Measurements from ENCODE around the gene CAPSL.

The CAPSL gene

DNA sequence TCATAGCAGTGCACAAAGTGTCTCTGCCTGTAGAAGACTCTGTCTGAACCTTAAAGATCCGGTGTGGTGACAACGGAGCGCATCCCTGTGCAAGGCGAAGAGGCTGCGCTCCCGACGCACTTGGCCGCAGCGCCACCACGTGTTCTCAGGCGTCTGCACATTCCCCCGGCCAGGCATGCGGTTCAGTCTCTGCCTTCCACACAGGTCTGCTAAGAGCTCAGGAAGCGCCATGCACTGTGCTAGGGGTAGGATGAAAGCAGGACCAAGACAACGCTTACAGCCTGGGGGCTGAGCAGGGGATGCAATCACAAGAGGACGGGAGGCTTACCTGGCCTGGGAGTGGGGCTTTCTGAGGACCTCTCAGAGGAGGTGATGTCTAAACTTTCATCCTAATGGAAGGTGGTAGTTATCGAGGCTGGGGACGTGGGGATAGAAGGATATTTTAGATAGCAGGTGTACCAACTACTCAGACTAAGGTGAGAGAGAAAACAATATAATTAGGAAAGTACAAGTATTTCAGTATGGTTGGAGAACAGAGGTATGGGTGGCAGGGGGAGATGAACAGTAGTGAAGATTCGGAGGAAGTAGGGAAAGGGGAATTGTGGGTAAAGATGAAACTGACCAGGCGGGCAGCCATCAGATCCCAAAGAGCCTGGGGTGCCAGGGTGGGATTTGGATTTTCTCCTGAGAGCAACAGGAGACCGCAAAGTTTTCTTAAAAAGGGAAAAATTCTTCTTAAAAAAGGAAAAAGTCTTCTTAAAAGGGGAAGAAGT lies 13.3 kb downstream of the CAPSL start:
- peak; percentile 78 for DNase-seq (ENCODE audit: low read depth)
- TF ChIP-seq, protein P1, sequence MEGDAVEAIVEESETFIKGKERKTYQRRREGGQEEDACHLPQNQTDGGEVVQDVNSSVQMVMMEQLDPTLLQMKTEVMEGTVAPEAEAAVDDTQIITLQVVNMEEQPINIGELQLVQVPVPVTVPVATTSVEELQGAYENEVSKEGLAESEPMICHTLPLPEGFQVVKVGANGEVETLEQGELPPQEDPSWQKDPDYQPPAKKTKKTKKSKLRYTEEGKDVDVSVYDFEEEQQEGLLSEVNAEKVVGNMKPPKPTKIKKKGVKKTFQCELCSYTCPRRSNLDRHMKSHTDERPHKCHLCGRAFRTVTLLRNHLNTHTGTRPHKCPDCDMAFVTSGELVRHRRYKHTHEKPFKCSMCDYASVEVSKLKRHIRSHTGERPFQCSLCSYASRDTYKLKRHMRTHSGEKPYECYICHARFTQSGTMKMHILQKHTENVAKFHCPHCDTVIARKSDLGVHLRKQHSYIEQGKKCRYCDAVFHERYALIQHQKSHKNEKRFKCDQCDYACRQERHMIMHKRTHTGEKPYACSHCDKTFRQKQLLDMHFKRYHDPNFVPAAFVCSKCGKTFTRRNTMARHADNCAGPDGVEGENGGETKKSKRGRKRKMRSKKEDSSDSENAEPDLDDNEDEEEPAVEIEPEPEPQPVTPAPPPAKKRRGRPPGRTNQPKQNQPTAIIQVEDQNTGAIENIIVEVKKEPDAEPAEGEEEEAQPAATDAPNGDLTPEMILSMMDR (conservative IDR thresholded peaks at IDR 0.05; ENCODE audit: low read length) = peak; percentile 83
- H3K4me3 ChIP-seq (ENCODE audit: low read length) = peak overlapping the region; percentile 34

- peak; percentile 95 for DNase-seq (ENCODE audit: low read depth)
- TF ChIP-seq, protein P1 (conservative IDR thresholded peaks at IDR 0.05; ENCODE audit: low read length) = no peak
- peak overlapping the region; percentile 34 for H3K4me3 ChIP-seq (ENCODE audit: low read length)
Measured at GRCh38 chr5:35924122-35924949, 14.1 kb downstream of the CAPSL start.

DNA sequence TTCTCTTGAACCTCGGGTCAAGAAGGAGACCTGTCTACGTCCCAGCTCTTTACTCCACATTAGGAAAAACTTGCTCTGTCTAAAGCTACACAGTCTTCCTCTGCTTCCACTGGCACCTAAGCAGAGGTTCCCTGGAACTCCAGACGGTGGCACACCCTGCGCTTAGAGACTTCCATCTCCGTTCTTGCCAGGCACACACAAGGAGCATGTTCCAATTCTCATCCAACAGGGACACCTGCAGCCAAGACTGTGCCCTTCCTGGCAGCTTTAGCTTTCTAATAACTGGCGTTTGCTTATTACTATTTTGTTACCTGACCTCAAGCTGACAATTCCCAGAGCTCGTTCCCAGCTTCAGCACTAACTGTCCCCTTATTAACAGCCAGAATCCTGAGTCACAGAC lies 16.0 kb downstream of the CAPSL start:
- DNase-seq (ENCODE audit: low read depth) = no peak
- TF ChIP-seq, protein P1 (conservative IDR thresholded peaks at IDR 0.05; ENCODE audit: low read length) = no peak
- H3K4me3 ChIP-seq (ENCODE audit: low read length) = no peak overlapping the region

DNA sequence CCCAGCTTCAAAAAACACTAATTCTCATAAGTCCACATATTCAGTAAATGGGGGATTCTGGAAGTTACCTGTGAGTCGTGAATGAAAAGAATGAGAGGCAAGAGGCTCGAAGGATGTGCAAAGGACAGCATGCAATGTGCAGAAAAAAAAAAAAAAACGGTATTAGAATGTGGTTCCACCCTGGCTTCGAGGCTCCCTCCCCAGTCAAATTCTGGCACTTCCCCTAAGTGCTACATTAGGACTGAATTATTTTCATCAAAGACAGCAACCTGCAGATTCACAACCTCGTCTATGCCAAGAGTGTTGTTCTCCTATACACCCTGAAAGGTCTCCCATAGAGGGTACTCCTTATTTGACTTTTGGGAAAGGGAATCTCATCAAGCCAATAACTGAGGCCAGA lies 16.5 kb downstream of the CAPSL start:
- TF ChIP-seq, protein P1 (conservative IDR thresholded peaks at IDR 0.05; ENCODE audit: low read length) = no peak
- no peak overlapping the region for H3K4me3 ChIP-seq (ENCODE audit: low read length)
- DNase-seq (ENCODE audit: low read depth) = no peak

- no peak for DNase-seq (ENCODE audit: low read depth)
- TF ChIP-seq, protein P1 (conservative IDR thresholded peaks at IDR 0.05; ENCODE audit: low read length) = peak; percentile 22
- no peak overlapping the region for H3K4me3 ChIP-seq (ENCODE audit: low read length)
Measured at GRCh38 chr5:35920890-35921289, 17.5 kb downstream of the CAPSL start.

DNA sequence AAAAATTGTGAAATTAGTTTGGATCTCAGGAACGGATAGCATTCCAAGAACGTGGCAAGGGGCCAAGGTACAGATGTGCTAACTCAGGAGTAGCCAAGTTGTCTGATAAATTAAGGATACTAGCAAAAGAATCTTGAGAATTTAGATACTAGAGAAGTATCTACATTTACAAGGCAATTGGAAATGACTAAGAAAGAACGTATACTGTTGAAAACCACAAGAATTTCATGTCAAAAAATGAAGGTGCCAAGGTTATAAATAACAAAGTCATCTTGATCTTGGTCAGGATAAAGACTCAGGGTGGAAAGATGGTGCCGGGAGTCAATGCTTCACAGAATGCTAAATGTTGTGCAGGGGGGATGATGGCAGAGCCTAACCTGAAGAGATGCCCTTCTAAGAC lies 19.2 kb downstream of the CAPSL start:
- peak; percentile 99 for DNase-seq (ENCODE audit: low read depth)
- no peak overlapping the region for H3K4me3 ChIP-seq (ENCODE audit: low read length)

More for the DNA sequence above, 19.2 kb downstream of the CAPSL start:
- TF ChIP-seq, protein P1 (conservative IDR thresholded peaks at IDR 0.05; ENCODE audit: low read length) = no peak

Measured in AG10803 (cell line).